Uterus (tissue), 4 donors: ENCODE results near the gene POP7. TPM values are rescaled to one million over a fixed set of nuclear protein-coding genes. Genes with fewer than 3 reads are reported as not detected.

ENCODE experiments used
- DNase-seq, 2 donors: peaks; one replicate each; pipeline ENCODE4 v3.0.0-alpha.2; 2019 to 2020
- H3K27ac ChIP-seq, 2 donors: fragments of 200-600 bp; sonication (generic); 1 replicate in 1 of 2; 2 replicates in 1 of 2; pipeline ENCODE4 v1.5.1; 2016 to 2018
- H3K27me3 ChIP-seq, 2 donors: fragments of 200-600 bp; sonication (generic); one replicate each; pipeline ENCODE4 v1.5.1; 2018 to 2019; ENCODE audit warnings: control low read depth in 1 of 2
- H3K36me3 ChIP-seq, 2 donors: fragments of 200-600 bp; sonication (generic); one replicate each; pipeline ENCODE4 v1.5.1; 2019; ENCODE audit warnings: control low read depth in 1 of 2
- H3K4me1 ChIP-seq, 2 donors: fragments of 200-600 bp; sonication (generic); one replicate each; pipeline ENCODE4 v1.5.1; 2018 to 2019; ENCODE audit warnings: control low read depth in 1 of 2
- H3K4me3 ChIP-seq, 2 donors: fragments of 200-600 bp; sonication (generic); 1 replicate in 1 of 2; 2 replicates in 1 of 2; pipeline ENCODE4 v1.5.1; 2018 to 2019; ENCODE audit warnings: mild to moderate bottlenecking in 1 of 2
- H3K9me3 ChIP-seq, 2 donors: fragments of 200-600 bp; sonication (generic); one replicate each; pipeline ENCODE4 v1.5.1; 2019; ENCODE audit warnings: control low read depth in 1 of 2
- POLR2A ChIP-seq, 2 donors: fragments of 450-650 bp; IDR thresholded peaks; one replicate each; pipeline ENCODE4 v1.6.1; 2016; ENCODE audit warnings: antibody characterized with exemption in 2 of 2, mild to moderate bottlenecking in 1 of 2, moderate library complexity in 1 of 2
- intact Hi-C: fragments of 100-400 bp; cut with DNase I; formaldehyde crosslinking; loops from one replicate; pipeline ENCODE4 v1.15.1; 2023; ENCODE audit warnings: low total_unique reads
- total RNA-seq, 4 donors: library from RNA; depleted of rRNA in 3 of 4; stranded (reverse); fragments of >200 nt in 3 of 4; gene quantifications; one replicate each; pipeline versions ENCODE4 v1.1.0 to v1.2.4, GENCODE V29; 2014 to 2023
- TF ChIP-seq, protein P1 (sequence below), 4 experiments: fragments of 200-600 bp in 2 of 4; fragments of 450-650 bp in 2 of 4; sonication (generic) in 2 of 4; IDR thresholded peaks; one replicate each; pipeline ENCODE4 v1.5.1; 2016 to 2019; ENCODE audit warnings: antibody characterized with exemption in 4 of 4, mild to moderate bottlenecking in 2 of 4, moderate library complexity in 1 of 4
- donor health status: DM: yes; HTN: yes; CAD: no.

POP7 gene
- total RNA-seq, 4 donors from 2014 or later: 16.4 to 53.8 (median 23.8) TPM

DNA sequence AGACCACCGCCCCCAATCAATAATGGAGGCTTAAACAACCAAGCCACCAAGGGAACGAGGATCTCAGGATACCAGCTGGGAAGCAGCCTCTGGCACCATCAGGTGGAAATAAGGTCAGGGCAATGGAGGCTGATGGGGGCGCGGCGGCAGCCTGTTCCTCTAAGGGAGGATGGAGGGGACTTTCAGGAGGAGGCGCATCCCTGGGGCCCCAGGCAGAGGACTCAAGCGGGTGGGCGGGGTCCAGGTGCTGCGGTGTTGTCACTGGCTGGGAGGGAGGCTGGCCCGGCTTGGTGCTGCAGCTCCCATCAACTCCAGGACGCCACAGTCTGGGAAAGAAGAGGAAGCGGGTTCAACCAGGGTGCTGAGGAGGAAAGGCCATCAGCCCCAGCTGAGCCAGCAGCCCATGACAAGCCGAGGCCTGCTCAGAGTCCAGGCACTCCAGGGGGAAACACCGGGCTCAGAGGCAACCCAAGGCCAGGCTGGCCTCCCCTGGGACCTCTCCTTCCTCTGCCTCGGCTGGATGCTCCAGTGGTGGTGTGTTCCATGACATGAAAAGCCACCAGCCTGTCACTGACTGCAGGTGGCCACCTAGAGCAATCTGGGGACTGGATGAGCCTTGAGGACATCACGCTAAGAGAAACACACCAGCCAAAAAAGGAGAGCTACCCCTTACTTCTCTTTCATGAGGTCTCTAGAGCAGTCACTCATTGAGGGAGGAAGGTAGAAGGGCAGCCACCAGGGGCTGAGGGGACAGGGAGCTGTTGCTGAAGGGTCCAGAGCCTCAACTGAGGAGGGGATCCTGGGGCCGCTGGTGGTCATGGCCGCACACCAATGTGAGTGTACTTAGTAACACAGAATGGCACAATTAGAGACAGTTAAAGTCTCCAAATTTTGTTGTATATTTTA is 16.4 kb upstream of the POP7 start:
- H3K36me3 ChIP-seq: no peaks in the 10 kb centered on the region
- no peak overlapping the region for H3K4me3 ChIP-seq
- H3K4me1 ChIP-seq: peaks cover 12 to 28% of the 10 kb centered on the region in 2 donors
- intact Hi-C loops: loop anchor here (10.0 kb wide), 2 partner anchors 125 to 225 kb away; partner anchors contain the start of gene SPACDR
- no peak for DNase-seq
- no peaks in the 10 kb centered on the region for H3K27me3 ChIP-seq
- no peak for TF ChIP-seq POLR2A (IDR thresholded peaks at IDR 0.05)
- TF ChIP-seq, protein P1, sequence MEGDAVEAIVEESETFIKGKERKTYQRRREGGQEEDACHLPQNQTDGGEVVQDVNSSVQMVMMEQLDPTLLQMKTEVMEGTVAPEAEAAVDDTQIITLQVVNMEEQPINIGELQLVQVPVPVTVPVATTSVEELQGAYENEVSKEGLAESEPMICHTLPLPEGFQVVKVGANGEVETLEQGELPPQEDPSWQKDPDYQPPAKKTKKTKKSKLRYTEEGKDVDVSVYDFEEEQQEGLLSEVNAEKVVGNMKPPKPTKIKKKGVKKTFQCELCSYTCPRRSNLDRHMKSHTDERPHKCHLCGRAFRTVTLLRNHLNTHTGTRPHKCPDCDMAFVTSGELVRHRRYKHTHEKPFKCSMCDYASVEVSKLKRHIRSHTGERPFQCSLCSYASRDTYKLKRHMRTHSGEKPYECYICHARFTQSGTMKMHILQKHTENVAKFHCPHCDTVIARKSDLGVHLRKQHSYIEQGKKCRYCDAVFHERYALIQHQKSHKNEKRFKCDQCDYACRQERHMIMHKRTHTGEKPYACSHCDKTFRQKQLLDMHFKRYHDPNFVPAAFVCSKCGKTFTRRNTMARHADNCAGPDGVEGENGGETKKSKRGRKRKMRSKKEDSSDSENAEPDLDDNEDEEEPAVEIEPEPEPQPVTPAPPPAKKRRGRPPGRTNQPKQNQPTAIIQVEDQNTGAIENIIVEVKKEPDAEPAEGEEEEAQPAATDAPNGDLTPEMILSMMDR (IDR thresholded peaks at IDR 0.05): no peak
- no peak overlapping the region for H3K27ac ChIP-seq
- H3K9me3 ChIP-seq: no peaks in the 10 kb centered on the region

DNA sequence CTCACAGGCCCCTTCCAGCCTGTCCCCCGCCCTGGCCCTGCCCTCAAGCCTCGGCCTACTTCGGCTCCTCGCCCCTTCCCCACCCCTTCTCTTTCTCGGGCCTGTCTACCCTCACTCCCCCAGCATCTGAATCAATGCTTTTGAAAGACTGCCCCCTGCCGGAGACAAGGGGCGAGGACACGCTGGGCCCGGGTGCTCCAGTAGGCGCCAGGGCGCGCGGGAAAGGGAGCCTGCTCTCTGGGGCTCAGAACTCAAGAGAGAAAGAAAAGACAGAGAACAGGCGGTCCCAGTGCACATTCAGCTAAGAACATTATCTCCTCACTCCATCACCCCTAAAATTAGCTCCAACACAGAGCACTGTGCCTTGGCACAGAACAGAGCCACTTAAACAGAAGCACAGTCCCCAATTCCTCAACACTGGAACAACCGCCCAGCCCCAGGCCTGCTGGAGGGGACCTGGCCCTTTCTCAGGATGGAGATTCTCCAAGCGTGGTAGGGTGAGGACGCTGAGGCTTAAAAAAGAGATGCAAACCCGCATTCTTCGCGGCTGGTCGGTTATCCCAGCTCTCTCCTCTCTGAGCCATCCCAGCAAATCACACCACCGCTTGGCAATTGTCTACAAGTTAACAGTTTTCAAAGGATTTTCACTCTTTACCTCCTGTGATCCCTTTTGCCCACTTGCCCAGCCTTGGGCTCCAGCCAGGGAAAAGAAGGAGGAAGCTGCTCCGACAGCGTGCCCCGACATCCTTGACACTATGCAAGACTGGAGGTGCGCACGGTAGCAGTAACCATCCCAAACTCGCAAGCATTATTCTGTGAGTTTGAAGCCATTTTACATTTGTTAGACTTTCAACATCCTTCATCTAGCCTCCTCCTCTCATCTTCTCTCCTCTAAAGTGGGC is 14.0 kb upstream of the POP7 start:
- Histone ChIP-seq H3K4me3 (peak overlapping the region in 1 of 2 donors; percentile 98), H3K27me3 (no peaks in the 10 kb centered on the region), H3K27ac (peak overlapping the region; percentile 58 to 87), H3K36me3 (no peaks in the 10 kb centered on the region), H3K9me3 (no peaks in the 10 kb centered on the region), H3K4me1 (peaks cover 12 to 28% of the 10 kb centered on the region in 2 donors)
- DNase-seq: peak; percentile 80 to 83
- TF ChIP-seq, protein P1 (IDR thresholded peaks at IDR 0.05): peak; percentile 89 to 91 (median 90)
- TF ChIP-seq POLR2A (IDR thresholded peaks at IDR 0.05): no peak
- intact Hi-C loops: no loop called here

DNA sequence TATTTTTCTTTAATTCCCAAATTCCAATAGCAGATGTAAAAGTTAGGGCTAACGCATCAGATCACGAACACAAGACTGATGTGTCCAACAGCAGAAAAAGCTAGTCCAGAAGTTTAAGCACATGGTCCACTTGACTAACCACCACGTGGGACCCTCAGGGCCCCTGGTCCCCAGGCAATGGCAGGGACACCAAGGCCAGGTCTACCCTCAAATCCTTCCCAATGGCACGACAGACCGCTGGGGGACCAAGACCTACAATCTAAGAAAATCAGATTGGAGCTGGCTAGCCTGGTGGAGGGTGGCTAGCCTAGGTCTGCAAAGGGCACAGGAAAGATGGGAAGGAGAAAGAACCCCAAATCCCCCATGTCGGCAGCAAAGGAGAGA is 13.4 kb upstream of the POP7 start:
- Histone ChIP-seq H3K36me3 (no peaks in the 10 kb centered on the region), H3K4me3 (peak overlapping the region; percentile 50 to 98), H3K27me3 (no peaks in the 10 kb centered on the region), H3K27ac (peak overlapping the region; percentile 87 to 90), H3K4me1 (peaks cover 12 to 28% of the 10 kb centered on the region in 2 donors), H3K9me3 (no peaks in the 10 kb centered on the region)
- TF ChIP-seq, protein P1 (IDR thresholded peaks at IDR 0.05): no peak
- no peak for TF ChIP-seq POLR2A (IDR thresholded peaks at IDR 0.05)
- no peak for DNase-seq
- intact Hi-C loops: no loop called here

DNA sequence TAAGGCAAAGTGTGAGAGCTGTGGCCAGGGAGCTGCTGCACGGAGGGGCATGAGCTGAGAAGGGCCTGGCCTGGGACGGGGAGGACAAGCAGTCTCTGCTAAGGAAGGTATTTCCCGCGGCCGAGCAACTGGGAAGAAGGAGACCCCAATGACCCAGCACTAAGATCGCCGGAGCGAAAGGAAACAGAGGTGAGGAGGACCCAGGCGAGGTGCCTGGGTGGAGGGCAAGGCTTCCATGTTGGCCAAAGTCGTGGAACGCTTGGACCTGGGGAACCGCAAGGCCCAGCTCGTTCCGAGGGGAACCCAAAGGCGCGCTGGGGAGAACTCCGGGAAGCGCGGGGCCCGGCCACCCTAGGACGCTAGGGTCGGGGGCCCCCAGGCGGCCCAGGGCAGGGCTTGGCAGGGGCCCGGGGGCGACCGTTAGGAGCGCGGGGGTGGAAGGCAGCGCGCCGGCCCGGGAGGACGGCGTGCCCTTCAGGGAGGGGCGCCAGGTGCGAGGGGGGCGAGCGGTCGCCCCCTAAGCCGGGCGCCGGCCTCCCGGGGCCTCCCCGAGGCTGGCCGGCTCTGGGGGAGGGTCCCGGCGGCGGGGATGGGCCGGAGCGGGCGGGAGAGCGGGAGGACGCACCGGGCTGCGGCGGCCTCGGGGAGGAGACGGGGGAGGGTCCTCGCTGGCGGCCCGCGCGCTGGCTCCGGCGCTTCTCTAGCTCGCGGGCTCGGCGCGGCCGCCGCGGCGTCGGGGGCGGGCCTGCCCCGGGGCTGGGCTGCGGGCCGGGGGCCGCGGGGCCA is 12.4 kb upstream of the POP7 start:
- TF ChIP-seq, protein P1 (IDR thresholded peaks at IDR 0.05): no peak
- TF ChIP-seq POLR2A (IDR thresholded peaks at IDR 0.05): no peak
- Histone ChIP-seq H3K27ac (peak overlapping the region; percentile 87 to 90), H3K36me3 (no peaks in the 10 kb centered on the region), H3K4me1 (peaks cover 4 to 22% of the 10 kb centered on the region in 2 donors), H3K9me3 (no peaks in the 10 kb centered on the region), H3K27me3 (no peaks in the 10 kb centered on the region), H3K4me3 (peak overlapping the region; percentile 50 to 98)
- intact Hi-C loops: no loop called here
- no peak for DNase-seq
